GM21381 (cell line): ENCODE results near the gene SNED1.

ENCODE experiments used
- ATAC-seq: cut with Tn5 transposase; IDR thresholded peaks from one replicate; pipeline ENCODE4 v1.9.1; 2021; ENCODE audit warnings: mild to moderate bottlenecking, moderate library complexity; ENCODE audit not compliant: unreplicated experiment

The SNED1 gene

DNA sequence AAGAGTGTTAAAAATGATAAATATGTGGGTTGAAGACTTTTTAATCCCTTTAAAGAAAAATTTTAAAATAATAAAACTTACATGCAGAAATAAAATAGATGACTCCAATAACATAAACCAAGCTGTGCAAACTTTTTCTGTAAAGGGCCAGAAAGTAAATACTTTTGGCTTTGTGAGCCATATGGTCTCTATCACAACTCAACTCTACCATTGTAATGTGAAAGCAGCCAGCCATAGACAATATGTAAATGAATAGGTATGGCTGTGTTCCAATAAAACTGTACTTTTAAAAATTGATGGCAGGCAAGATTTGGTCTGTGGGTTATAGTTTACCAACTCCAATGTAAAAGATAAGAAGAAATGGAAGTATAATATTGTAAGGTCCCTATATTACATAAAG is 45.2 kb downstream of the SNED1 start:
- no peak for ATAC-seq

DNA sequence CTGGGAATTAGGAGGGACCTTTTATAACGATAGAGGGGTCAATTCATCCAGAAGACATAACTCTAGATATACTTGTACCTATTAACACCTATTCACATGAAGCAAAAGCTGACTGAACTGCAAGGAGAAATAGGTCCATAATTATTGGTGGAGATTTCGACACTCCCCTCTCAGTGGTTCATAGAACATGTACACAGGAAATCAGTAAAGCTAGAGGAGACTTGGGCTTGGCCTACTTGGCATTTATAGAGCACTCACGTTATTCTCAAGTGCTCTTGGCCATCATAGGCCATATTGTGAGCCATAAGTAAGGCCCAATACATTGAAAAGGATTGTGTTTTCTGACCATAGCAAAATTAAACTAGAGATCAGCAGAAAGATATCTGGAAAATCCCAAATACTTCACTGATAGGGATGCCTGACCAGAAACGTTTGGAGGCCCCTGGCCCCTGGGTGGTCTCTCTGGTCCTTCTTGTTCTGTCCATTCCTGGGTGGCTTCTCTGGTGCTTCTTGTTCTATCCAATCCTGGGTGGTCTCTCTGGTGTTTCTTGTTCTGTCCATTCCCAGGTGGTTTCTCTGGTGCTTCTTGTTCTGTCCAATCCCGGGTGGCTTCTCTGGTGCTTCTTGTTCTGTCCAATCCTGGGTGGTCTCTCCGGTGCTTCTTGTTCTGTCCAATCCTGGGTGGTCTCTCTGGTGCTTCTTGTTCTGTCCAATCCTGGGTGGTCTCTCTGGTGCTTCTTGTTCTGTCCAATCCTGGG is 49.0 kb downstream of the SNED1 start:
- ATAC-seq, result no peak

DNA sequence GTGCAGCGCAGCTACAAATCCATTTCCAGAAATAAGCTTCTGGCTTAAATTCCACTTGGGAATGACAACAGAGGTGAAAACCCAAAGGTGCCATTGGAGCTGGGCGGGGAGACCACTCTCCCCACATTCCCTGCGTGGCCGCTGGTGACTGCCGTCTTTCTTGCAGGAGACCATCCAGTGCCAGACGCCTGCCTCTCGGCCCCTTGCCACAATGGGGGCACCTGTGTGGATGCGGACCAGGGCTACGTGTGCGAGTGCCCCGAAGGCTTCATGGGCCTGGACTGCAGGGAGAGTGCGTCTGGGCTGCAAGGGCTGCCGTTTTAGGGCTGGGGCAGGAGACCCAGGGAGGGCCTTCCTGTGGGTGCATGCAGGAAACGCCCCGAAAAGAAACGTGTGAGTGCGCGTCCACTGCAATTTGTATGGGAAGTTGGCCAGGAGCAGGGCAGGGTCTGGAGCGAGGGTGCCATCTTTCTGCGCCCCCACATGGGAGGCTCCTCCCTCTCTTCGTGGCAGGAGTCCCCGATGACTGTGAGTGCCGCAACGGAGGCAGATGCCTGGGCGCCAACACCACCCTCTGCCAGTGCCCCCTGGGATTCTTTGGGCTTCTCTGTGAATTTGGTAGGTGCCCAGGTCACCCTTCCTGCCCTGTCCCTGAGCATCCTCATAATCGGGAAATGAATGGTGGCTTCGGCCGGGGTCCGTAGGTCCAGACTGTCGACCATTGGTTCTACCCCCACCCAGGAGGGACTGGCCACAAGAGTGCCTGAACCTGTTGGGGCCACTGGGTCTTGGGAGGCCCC is 49.9 kb downstream of the SNED1 start:
- ATAC-seq, result no peak

DNA sequence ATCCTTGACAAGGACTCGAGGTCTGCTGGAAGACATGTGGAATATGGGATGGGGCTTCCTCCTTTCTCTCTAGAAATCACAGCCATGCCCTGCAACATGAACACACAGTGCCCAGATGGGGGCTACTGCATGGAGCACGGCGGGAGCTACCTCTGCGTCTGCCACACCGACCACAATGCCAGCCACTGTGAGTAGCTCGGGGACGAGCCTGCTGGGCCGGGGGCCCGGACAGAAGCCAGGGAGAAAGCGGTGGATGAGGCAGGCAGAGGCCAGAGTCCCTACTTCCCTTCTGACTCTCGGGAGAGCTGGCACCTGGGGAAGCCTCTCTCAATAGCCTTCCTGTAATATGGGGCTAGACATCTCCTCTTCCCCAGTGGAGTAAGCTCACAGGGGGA is 50.5 kb downstream of the SNED1 start:
- no peak for ATAC-seq

DNA sequence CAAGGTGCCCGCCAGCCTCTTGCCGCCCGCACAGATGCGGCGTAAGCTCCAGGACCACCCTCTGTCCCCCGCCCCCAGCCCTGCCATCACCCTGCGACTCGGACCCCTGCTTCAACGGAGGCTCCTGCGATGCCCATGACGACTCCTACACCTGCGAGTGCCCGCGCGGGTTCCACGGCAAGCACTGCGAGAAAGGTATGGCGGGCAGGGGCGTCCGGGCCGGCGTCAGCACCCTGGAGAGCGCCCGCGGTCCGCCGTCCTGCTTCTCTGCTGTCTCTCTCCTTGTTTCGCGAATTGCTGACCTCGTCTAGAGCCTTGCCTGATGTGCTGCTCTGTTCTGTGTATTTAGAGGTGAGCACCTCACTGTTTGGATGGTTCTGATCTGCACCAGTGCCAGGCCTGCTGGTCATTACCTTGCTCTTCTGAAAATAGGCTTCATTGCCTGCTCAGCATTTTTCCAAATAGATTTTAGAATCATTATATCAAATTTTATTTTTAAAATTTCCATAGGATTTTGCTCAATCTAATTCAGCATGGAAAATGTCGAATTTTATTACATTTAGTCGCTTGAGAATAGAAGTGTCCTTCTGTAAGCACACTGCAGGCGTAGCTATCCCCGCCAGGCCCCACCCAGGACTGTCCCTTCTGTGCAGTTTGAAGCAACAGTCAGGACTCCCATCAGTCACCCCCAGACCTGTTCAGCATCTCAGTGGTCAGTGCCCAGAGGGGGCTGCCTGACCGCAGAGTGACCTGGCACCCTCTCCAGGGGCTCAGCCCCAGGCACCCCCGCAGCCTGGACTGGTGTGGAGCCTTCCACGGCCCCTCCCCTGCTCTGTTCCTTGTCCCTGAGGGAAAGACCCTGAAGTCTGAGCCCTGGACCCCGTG is 51.6 kb downstream of the SNED1 start:
- no peak for ATAC-seq

DNA sequence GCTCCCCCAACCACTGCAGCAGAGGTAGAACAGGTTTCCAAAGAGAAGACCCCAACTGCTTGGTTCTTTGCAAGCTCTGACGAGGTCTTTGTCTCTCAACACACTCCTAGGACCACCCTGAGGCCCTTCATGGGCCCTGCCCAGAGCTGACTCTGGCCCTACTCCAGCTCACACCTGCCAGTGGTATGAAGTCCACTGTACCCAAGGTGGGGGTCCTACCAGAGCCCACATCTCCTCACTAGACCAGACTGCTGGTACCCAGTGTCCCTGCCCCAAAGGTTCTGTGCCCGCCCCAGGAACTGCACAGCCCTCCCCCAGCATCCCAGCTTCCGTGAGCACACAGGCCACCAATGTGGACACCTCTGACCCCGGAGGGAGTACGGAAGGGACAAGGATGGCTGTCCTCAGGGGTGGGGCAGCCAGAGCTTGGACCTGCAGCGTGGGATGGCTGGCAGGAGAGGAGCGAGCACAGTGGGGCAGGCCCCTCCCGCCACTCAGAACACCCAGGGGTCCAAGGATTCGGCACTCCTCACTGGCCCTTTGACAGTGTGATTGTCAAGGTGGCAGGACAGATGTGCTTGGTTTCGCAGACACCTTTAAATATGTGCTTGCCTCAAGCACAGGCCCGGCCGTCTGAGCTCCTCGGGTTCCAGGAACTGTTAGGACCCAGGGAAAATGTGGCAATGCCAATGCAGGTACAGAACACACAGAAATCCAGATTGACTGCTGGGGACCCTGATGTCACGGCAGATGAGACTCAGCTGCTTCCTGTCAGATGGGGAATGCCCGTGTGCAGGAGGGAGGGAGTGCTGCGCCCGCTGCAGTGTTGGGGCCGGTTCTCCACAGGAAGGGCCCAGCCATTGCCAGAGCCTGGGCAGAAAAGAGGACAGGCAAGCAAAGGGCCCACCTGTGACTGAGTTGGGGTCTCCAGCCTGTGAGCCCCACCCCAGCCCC is 52.5 kb downstream of the SNED1 start:
- ATAC-seq, result no peak

DNA sequence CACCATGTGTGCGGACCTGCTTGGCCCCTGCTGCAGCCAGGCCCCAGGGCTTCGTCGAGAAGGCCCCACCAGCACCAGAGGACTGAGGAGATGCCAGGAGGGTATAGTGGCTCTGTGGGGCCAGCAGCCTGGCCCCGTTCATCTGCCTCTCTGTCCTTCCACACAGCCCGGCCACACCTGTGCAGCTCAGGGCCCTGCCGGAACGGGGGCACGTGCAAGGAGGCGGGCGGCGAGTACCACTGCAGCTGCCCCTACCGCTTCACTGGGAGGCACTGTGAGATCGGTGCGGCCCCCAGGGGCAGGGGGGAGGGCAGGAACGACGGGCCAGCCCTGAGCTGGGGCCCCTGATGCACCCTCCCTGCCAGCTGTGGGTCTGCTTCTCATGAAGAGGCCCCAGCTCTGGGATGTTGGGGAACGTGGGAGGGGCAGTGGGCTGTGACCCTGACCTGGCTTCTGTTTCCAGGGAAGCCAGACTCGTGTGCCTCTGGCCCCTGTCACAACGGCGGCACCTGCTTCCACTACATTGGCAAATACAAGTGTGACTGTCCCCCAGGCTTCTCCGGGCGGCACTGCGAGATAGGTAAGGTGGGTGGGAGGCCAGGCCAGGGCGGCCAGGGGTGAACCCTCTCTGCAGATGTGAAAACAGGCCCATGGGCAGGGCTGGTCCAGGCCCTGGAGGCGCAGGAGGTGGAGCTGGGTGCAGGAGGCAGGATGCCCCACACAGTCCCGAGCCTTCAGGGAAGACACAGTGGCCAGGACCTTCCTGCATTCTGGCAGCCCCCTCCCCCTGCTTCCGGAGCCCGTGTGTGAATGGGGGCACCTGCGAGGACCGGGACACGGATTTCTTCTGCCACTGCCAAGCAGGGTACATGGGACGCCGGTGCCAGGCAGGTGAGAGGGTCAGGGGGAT is 53.4 kb downstream of the SNED1 start:
- ATAC-seq, result no peak

DNA sequence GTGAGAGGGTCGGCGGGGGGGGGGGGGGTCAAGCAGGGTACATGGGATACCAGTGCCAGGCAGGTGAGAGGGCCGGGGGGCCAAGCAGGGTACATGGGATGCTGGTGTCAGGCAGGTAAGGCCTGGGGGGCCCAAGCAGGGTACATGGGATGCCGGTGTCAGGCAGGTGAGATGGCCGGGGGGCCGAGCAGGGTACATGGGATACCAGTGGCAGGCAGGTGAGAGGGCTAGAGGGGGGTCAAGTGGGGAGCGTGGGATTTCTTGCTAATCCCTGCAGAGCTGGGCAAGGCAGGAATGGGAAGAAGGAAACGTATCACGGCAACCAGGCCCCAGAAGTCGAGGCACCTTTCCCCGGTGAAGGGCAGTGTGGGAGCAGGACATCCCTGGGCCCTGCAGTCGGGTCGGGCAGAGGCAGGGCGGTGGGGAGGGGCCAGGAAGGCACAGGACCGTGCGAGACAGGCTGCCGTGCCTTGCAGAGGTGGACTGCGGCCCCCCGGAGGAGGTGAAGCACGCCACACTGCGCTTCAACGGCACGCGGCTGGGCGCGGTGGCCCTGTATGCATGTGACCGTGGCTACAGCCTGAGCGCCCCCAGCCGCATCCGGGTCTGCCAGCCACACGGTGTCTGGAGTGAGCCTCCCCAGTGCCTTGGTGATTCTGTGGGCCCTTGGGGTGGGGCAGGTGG is 54.4 kb downstream of the SNED1 start:
- ATAC-seq, result no peak

DNA sequence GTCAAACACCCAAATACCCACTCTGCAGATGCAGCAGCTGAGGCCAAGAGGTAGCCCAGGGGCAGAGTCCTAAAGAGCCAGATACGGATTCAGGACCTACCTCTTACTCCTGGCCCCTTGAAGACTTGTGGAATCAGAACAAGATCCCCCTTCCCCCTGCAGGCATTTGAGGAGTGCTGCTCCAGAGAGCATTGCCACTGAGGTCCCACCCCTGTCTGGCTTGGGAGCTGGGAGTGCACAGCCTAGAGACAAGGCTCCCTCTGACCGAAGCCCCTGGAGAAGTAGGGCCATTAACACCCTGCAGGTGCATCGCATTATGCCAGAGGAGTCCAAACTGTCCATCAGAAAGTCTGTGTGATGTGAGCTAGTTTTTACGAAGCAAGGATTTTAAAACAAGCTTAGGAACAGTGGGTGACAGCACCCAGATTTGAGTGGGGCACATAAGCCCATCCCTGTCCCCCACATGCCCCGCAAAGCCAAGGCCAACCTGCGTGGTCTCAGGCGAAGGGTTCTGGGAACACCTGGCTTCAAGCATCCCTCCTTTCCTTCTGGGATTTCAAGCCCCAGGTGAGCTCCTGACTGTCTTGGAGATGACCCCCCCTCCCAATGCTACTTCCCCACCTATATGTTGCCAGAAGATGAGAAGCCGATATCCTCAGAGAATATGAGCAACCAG is 55.3 kb downstream of the SNED1 start:
- no peak for ATAC-seq

DNA sequence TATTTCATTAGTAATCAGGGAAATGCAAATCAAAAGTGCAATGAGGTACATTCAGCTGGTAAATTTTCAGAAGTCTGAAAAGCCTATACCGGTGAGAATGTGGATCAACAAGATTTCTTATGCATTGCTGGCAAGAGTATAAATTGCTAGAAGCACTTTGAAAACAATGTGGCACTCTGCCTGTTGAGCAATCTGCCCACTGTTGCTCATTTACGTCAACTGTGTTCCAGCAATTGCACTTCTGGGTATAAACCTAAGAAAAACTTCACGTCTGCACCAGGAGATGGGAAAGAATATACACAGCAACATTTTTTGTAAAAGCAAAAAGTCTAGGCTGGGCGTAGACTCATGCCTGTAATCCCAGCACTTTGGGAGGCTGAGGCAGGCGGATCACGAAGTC is 62.9 kb downstream of the SNED1 start:
- no peak for ATAC-seq

DNA sequence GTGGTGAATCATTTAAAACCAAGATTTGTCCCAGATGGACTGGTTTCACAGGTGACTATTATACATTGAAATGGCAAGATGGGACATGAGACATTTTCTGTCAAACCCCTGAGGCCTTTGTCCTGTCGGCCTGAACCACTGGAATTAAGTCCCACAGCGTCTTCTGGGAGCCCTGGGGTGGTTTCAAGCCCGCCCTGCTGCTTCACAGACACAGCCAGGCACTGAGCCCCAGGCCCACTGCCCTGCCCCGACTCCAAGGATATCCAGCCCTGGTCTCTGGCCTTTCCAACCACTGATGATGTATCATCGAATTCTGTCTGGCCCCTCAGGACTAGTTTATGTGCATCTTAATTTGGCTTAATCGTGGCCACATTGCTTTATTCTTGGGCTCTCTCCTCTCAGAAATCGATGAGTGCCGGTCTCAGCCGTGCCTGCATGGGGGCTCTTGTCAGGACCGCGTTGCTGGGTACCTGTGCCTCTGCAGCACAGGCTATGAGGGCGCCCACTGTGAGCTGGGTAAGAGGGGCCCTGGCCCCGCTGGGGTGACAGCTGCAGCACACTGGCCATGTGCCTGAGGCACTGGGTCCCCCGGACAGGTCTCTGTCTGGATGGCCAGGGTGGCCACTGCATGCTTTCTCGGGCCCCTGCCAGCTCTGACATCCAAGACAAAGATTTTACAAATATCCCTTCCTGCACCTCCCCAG is 64.1 kb downstream of the SNED1 start:
- ATAC-seq, result no peak

DNA sequence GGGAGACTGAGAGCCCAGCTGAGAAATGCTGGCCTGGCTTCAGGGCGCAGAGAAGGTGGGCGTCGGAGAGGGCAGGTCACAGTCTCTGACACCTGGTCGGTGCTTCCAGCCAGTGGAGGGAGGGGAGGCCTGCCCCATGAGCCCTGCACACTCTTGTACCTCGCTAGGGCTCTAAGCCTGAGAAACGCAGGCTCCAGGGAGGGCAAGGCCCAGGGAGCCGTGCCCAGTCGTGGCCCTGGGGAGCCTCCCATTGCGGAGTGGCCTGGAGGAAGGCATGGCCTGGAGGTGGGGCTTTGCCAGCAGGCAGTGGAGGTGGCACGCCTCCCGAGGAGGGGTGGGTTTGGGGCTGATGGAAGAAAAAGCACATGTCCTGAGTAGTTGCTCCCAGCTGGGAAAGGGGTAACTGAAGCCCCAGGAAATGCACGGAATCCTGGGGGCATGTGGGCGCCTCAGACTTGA is 64.7 kb downstream of the SNED1 start:
- ATAC-seq, result no peak

DNA sequence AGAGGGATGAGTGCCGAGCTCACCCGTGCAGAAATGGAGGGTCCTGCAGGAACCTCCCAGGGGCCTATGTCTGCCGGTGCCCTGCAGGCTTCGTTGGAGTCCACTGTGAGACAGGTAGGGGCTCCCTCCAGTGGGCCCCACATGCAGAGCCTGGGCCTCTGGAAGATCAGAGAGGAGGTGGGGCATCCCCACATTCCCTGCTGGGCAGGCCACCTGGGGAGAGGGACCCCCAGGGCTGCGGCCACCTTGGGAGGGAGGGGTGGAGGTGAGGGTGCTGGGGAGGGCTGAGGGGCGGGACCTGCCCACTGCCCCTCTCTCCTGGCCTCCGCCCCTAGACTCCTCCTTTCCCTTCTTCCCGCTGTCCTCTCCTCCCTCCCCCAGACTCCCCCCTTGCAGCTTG is 65.2 kb downstream of the SNED1 start:
- ATAC-seq, result no peak

DNA sequence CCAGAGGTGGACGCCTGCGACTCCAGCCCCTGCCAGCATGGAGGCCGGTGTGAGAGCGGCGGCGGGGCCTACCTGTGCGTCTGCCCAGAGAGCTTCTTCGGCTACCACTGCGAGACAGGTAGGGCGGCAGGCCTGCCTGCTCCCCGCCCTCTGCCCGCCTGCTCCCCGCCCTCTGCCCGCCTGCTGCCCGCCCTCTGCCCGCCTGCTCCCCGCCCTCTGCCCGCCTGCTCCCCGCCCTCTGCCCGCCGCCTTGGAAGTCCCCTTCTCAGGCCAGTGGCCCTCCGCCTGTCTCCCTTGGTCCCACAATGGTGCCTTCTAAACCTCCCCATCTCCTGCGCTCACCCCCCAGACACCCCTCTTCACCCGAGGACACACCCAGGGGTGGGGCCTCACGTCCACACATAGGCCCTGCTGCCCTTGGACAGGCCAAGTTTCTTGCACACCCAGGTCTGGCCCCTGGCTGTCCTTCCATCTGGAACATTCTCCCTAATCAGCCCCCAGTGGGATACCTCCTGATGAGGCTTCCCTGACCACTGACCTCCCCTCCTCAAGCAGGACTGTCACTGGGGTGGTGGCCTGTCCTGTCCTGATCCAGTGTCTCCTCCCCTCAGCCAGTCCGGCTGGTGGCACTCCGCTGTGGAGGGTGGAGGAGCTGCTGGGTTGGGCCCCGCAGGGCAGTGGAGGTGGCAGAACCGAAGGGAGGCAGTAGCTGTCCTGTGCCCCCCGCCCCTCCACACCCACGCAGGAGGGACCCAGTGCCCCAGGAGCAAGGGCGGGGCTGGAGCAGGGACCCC is 65.8 kb downstream of the SNED1 start:
- ATAC-seq, result no peak

DNA sequence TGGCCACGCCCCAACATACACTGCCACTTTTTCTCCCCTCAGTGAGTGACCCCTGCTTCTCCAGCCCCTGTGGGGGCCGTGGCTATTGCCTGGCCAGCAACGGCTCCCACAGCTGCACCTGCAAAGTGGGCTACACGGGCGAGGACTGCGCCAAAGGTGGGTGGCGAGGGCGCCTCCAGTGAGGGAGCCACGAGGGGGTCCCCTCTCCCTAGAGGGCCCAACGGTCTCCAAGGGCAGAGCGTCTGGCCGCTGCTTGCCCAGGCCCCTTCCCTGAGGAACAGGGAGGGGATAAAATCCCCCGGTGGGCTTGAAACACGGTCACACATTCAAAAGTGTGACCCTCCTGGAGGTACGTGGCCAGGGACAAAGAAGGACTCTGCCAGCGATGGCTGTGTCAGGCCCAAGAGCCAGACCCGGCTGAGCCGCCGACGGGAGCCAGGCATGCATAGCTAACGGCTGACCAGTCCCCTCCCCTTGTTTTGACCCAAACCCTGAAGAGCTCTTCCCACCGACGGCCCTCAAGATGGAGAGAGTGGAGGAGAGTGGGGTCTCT is 66.5 kb downstream of the SNED1 start:
- no peak for ATAC-seq

DNA sequence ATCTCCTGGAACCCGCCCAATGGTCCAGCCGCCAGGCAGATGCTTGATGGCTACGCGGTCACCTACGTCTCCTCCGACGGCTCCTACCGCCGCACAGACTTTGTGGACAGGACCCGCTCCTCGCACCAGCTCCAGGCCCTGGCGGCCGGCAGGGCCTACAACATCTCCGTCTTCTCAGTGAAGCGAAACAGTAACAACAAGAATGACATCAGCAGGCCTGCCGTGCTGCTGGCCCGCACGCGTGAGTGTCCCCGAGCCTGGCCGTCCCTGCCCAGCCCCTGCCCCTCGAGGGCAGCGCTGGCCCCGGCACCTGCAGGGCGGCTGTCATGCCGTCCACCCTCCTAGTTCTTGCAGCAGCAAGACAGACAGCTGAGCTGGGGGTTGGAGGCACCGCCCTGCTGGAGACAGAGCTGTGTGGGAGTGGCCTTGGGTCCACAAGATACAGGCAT is 67.0 kb downstream of the SNED1 start:
- ATAC-seq, result no peak
